ENCODE results near the gene SMIM32.

Gene SMIM32

GRCh38 chr5:136185974-136186665, 6.8 kb downstream of the SMIM32 start:
- no peak for DNase-seq

- DNase-seq, result no peak
These were observed 10.3 kb downstream of the SMIM32 start for GRCh38 chr5:136182618-136183017.

- DNase-seq, result peak in 2 of 3 experiments; percentile 5 to 57
These were observed 18.8 kb downstream of the SMIM32 start for GRCh38 chr5:136174021-136174659.

- DNase-seq, result no peak
These were observed 23.7 kb downstream of the SMIM32 start for GRCh38 chr5:136169218-136169617.

- DNase-seq, result no peak
These were observed 26.1 kb downstream of the SMIM32 start for GRCh38 chr5:136166909-136167308.

GRCh38 chr5:136164226-136164625, 28.7 kb downstream of the SMIM32 start:
- no peak for DNase-seq

- no peak for DNase-seq
These were observed 31.0 kb downstream of the SMIM32 start for GRCh38 chr5:136162008-136162407.

- DNase-seq, result no peak
These were observed 33.5 kb downstream of the SMIM32 start for GRCh38 chr5:136159457-136159856.

- no peak for DNase-seq
These were observed 35.4 kb downstream of the SMIM32 start for GRCh38 chr5:136157514-136157913.

- no peak for DNase-seq
These were observed 37.2 kb downstream of the SMIM32 start for GRCh38 chr5:136155761-136156160.

- DNase-seq, result no peak
These were observed 37.9 kb downstream of the SMIM32 start for GRCh38 chr5:136155078-136155477.

GRCh38 chr5:136153581-136154236, 39.3 kb downstream of the SMIM32 start:
- no peak for DNase-seq

- no peak for DNase-seq
These were observed 43.1 kb downstream of the SMIM32 start for GRCh38 chr5:136149891-136150290.

GRCh38 chr5:136147632-136148031, 45.3 kb downstream of the SMIM32 start:
- DNase-seq, result no peak

GRCh38 chr5:136146201-136146600, 46.8 kb downstream of the SMIM32 start:
- DNase-seq, result no peak

- no peak for DNase-seq
These were observed 47.9 kb downstream of the SMIM32 start for GRCh38 chr5:136145030-136145429.

GRCh38 chr5:136143763-136144162, 49.2 kb downstream of the SMIM32 start:
- peak in 1 of 3 experiments; percentile 1 for DNase-seq

- DNase-seq, result no peak
These were observed 49.6 kb downstream of the SMIM32 start for GRCh38 chr5:136143312-136143711.

- DNase-seq, result no peak
These were observed 51.4 kb downstream of the SMIM32 start for GRCh38 chr5:136141561-136141960.
